ENCODE results near the gene SRRM2.
A peak's percentile ranks its signal among the peaks of the same experiment; 100 is the strongest.

SRRM2 gene

DNA sequence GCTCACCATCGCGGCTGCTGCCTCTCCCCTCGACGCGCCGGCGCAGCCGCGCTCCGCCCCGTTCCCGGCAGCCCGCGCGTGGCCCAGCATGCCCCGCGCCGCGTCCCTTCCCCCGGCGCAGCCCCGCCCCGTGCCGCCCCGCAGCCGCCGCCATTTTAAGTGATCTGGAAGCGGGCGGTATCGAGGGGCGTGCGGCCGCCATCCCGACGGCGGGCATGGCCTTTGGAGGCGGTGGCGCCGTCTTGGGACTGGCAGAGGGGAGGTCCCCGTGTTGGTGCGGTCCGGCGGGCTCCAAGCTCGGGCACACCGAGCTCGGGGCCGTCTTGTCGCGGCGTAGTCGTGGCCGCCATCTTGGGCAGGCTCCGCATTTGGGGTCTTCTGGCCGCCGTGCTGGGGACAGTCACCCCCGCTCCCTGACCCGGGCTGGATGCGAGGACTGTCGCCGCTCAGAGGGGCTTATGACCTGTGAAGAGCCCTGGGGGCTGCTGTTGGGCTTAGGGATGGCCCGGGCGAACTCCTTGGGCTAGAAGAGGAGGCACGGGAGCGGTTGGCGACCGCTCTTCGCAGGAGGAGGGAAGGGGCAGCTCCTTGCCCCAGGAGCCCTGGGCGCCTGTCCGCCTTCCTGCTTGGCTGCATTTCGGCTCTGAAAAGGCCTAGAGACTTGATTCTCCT lies 24.9 kb downstream of the SRRM2 start, which contains the start of gene ELOB:
Gene ELOB, minus strand, starts transcription at position 50 of the 672 bp plus-strand sequence. Its CDS starts 41 bp downstream, at position 9.
- peak; percentile 72 for DNase-seq (ENCODE audit: low read depth)

- DNase-seq (ENCODE audit: low read depth), result no peak
Observed at GRCh38 chr16:2777903-2778629, 25.6 kb downstream of the SRRM2 start.

GRCh38 chr16:2778630-2778958 lies 26.2 kb downstream of the SRRM2 start:
- DNase-seq (ENCODE audit: low read depth), result no peak

DNA sequence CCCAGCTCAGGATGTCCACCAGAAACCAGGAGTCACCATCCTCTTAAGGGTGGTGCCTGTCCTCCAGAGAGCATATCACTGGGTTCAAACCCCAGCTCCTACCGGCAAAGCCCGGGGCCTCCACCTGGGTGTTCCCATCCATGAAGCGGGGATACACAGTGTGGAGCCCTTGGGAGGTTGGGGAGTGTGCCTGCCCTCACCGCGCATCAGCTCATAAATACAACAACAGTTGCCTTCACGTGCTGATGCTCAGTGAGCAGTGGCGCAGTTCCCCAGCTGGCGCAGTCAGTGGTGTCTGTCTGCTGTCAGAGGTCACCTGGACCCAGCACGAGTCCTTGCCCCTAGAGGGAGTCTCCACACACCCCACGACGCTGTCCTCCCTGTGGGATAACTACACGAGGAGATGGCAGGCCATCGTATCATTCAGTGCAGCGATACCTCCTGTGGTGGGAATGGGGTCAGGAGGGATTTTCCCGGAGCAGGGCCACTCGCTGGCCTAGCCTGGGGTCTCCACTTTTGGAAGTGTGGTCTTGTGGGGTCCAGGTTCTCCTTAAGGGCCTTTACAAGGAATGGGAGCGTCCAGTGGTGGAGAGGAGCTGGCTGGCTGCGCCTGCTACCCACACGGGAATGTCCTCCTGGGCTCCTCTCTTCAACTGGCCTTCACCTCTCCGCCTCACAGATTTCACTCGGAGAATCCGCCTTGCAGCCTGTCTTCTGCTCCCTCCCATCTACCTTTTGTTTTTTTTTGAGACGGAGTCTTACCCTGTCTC lies 26.9 kb downstream of the SRRM2 start:
- DNase-seq (ENCODE audit: low read depth), result no peak

DNA sequence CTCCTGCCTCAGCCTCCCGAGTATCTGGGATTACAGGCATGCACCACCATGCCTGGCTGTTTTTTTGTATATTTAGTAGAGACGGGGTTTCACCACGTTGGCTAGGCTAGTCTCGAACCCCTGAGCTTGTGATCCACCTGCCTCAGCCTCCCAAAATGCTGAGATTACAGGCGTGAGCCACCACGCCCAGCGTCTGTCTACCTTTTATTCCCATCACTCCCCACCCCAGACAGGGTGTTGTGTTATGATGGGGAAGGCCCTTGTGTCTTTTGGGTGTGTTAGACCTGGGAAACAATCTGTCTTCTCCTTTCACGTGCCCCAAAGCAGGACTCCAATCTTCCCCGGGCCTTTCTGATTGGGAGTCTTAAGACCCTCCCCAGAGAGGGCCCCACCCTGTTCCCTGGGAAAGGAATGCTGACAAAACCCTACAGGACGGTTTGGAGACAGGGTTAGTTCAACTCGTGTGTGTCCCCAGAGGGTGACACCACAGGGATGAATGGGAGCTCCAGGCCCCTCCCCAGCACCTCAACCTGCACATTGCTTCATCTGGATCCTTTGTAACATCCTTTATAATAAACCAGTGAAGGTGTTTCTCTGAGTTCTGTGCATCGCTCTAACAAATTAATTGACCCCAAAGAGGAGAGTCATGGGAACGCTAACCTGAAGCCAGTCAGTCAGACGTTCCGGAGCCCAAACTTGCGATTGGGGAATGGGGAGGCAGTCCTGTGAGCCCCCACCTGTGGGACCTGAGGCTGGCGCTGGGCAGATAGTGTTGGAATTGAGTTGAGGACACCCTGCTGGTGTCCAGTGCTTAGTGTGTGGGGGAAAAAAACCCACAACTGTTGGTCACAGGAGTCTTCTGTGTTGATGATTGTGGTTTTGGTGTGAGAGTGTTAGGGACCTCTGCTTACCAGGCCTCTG lies 27.8 kb downstream of the SRRM2 start:
- DNase-seq (ENCODE audit: low read depth), result no peak

GRCh38 chr16:2782583-2783351 lies 30.3 kb downstream of the SRRM2 start:
- no peak for DNase-seq (ENCODE audit: low read depth)

GRCh38 chr16:2783581-2784357 lies 31.3 kb downstream of the SRRM2 start:
- no peak for DNase-seq (ENCODE audit: low read depth)

DNA sequence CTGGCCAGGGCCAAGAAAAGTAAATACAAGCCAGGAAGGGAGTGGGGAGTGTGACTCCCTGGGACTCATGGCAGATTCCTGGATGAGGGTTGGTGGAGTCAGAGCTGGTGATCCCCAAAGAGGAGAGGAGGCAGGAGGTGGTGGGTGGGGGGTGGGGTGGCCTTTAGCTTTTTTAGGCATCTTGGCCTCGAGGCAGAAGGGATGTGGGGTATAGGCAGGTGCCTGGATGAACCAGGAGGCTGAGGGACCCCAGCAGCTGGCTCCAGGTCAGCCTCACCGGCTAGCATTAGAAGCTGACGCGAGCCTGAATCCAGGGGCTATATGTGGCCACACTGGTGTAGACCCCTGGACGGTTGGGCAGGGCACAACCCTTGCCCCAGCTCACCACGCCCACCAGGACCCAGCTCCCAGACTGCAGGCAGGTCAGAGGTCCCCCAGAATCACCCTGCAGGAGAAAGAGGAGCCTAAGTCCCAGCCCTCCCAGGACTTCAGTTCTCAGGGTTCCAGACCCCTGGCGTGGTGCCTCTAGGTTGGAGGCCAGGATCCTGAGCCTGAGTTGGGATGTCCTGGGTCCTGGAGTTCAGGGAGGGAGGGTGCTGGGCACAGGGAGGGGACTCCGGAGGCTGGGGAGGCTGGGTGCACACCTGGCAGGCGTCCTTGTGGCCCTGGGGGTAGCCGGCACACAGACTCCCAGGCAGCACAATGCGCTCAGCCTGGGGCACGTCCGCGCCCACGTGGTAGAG lies 32.1 kb downstream of the SRRM2 start:
- DNase-seq (ENCODE audit: low read depth), result no peak

DNA sequence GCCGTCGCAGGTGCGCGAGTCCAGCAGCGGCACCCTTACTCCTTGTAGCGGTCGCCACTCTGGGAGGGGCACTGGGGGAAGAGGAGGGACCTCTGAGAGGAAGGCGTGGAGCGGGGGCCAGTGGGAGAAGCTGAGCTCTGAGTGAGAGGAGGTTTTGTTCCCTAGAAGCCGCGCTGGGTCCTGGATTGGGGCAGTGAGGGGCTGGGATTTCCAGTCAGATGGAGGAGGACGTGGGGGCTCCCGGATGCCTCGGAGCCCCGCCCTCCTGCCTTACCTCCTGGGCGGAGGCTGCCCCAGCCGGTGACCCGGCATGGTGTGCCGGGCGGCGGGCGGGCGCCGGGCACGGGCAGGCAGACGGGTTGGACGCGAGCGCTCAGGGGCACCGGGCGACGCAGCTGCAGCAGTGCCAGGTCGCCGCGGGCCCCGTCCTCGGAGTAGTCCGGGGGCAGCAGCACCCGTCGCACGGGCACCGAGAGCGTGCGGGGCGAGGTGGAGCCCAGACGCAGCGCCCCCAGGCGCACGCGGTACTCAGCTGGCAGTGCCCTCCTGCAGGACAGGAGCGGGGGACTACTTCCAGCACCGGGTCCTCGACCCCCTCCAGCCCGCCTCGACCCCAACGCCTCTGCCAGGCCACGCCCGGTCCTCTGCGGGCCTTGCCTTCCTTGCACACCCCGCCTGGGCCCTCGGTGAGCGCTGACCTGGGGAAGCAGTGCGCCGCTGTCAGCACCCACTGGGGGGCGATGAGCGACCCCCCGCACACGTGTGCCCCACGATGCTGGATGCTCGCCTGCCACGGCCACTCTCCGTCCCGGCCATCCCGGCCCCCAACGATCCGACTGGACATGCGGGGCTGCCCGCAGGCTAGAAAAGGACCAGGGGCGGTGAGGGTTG lies 32.9 kb downstream of the SRRM2 start:
- DNase-seq (ENCODE audit: low read depth), result no peak

- no peak for DNase-seq (ENCODE audit: low read depth)
Observed at GRCh38 chr16:2786061-2786825, 33.8 kb downstream of the SRRM2 start.

DNA sequence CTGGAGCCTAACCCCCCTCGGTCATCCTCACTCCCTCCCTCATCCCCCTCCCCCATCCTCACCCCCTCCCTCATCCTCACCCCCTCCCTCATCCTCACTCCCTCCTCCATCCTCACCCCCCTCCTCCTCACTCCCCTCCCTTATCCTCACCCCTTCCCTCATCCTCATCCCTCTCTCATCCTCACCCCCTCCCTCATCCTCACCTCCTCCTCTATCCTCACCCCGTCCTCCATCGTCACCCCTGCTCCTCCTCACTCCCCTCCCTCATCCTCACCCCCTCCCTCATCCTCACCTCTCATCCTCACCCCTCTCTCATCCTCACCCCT lies 34.4 kb downstream of the SRRM2 start:
- DNase-seq (ENCODE audit: low read depth), result no peak

DNA sequence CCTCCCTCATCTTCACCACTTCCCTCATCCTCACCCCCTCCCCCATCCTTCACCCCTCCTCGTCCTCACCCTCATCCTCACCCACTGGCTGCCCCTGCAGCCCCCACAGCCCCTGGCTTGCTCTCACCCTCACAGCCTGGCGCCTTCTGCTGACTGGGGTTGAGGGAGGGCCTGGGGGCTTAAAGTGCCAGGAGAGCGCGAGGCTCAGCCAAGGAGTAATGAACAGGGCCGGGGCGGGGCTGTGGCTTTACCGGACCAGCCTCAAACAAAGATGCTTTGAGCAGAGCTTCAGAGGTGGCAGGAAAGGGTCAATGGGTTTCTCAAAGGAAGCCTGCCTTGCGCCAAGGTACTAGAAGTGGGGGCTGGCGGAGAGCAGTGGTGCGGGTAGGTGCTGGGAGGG lies 35.0 kb downstream of the SRRM2 start, which contains the start of gene PRSS33:
Gene PRSS33, minus strand, starts transcription at position 155 of the 400 bp plus-strand sequence. CDS start 1,013 bp downstream, outside the sequence.
- no peak for DNase-seq (ENCODE audit: low read depth)

DNA sequence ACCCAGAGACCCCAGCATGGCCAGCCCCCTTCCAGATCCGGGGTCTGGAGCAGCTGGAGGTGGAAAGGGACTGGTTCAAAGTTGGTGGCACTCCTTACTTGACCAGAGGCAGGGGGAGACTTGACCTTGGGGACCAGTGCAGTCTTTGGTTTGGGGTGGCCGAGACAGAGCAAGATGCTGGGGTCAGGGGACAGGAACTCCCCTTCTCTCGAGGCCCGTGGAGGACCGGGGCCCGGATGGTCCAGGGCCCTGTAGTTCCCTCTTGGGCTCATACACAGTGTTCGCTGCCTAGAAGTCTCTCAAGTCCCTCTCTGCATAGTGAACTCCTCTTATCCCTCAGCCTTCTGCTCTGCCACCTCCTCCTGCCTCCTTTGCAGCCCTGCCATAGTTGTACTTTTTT lies 35.5 kb downstream of the SRRM2 start:
- no peak for DNase-seq (ENCODE audit: low read depth)

DNA sequence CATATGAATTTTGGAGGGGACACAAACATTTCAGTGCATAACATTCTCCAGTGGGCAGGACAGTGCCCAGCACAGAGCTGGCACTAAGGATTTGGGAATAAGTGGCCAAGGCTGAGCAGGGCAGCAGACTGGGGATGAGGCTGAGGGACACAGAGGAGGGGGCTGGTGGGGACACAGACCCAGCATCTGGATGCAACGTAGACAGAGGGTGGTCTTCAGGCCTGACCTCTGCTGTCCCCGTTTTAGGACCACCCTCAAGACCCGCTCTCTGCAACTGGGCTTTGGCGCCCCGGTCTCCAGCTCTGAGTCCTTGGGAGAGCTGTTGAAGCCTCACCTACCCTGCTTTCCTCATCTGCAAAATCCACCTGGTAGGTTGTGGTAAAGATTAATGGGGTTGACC lies 38.2 kb downstream of the SRRM2 start:
- no peak for DNase-seq (ENCODE audit: low read depth)

- no peak for DNase-seq (ENCODE audit: low read depth)
Observed at GRCh38 chr16:2791174-2791573, 38.7 kb downstream of the SRRM2 start.

DNA sequence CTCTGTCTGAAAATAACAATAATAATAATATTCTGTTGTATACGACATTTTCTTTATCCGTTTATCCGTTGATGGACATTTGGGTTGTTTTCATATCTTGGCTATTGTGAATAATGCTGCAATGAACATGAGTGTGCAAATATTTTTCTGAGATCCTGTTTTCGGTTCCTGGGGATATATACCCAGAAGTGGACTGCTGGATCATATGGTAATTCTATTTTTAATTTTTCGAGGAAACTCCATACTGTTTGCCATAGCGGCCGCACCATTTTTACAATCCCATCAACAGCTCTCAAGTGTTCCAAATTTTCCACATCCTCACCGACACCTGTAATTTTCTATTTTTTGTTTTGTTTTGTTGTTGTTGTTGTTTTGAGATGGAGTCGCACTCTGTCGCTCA lies 40.5 kb downstream of the SRRM2 start:
- DNase-seq (ENCODE audit: low read depth), result no peak

GRCh38 chr16:2795395-2796143 lies 43.1 kb downstream of the SRRM2 start:
- DNase-seq (ENCODE audit: low read depth), result no peak

All from stimulated activated CD8-positive, alpha-beta memory T cell treated with anti-CD3 and anti-CD28 coated beads, Interleukin-15, amount 100 ng/mL, for 1 hour (primary cell).